Measurements from ENCODE around the gene PODXL2.
"Not testable (repeated sequence)": the region's sequence is repeated elsewhere in the genome, so short reads cannot be mapped to it uniquely, and the experiment has no call there.

The PODXL2 gene

GRCh38 chr3:127688416-127689265, 59.7 kb downstream of the PODXL2 start:
- no peak for DNase-seq (ENCODE audit: low read depth in 2 of 2)

GRCh38 chr3:127689266-127689860, 60.4 kb downstream of the PODXL2 start:
- no peak for DNase-seq (ENCODE audit: low read depth in 2 of 2)

- peak in 1 of 2 experiments; percentile 18 for DNase-seq (ENCODE audit: low read depth in 2 of 2)
Measured at GRCh38 chr3:127690106-127690505, 61.1 kb downstream of the PODXL2 start.

GRCh38 chr3:127690823-127691452, 62.0 kb downstream of the PODXL2 start:
- no peak for DNase-seq (ENCODE audit: low read depth in 2 of 2)

GRCh38 chr3:127691489-127691888, 62.5 kb downstream of the PODXL2 start:
- DNase-seq (ENCODE audit: low read depth in 2 of 2), result no peak

- DNase-seq (ENCODE audit: low read depth in 2 of 2), result no peak
Measured at GRCh38 chr3:127691974-127692373, 63.0 kb downstream of the PODXL2 start.

GRCh38 chr3:127692501-127693335, 63.7 kb downstream of the PODXL2 start:
- no peak for DNase-seq (ENCODE audit: low read depth in 2 of 2)

GRCh38 chr3:127693336-127693843, 64.4 kb downstream of the PODXL2 start:
- DNase-seq (ENCODE audit: low read depth in 2 of 2), result no peak

- DNase-seq (ENCODE audit: low read depth in 2 of 2), result no peak
Measured at GRCh38 chr3:127694467-127695215, 65.7 kb downstream of the PODXL2 start.

GRCh38 chr3:127697551-127698240, 68.7 kb downstream of the PODXL2 start:
- DNase-seq (ENCODE audit: low read depth in 2 of 2), result peak; percentile 68 to 71

- no peak for DNase-seq (ENCODE audit: low read depth in 2 of 2)
Measured at GRCh38 chr3:127698286-127698685, 69.3 kb downstream of the PODXL2 start.

- no peak for DNase-seq (ENCODE audit: low read depth in 2 of 2)
Measured at GRCh38 chr3:127698691-127699415, 69.9 kb downstream of the PODXL2 start.

GRCh38 chr3:127699416-127700300, 70.7 kb downstream of the PODXL2 start:
- DNase-seq (ENCODE audit: low read depth in 2 of 2), result no peak

- DNase-seq (ENCODE audit: low read depth in 2 of 2), result no peak
Measured at GRCh38 chr3:127700406-127700805, 71.4 kb downstream of the PODXL2 start.

GRCh38 chr3:127701280-127701911, 72.4 kb downstream of the PODXL2 start:
- DNase-seq (ENCODE audit: low read depth in 2 of 2), result no peak

GRCh38 chr3:127702151-127702578, 73.2 kb downstream of the PODXL2 start:
- no peak for DNase-seq (ENCODE audit: low read depth in 2 of 2)

GRCh38 chr3:127704840-127705239, 75.9 kb downstream of the PODXL2 start:
- DNase-seq (ENCODE audit: low read depth in 2 of 2), result not testable (repeated sequence)

- no peak for DNase-seq (ENCODE audit: low read depth in 2 of 2)
Measured at GRCh38 chr3:127706312-127706711, 77.3 kb downstream of the PODXL2 start.

Data from fibroblast of skin of left biceps (primary cell).